Measurements from ENCODE around the gene HEATR5B.
"Not testable (repeated sequence)": the region's sequence is repeated elsewhere in the genome, so short reads cannot be mapped to it uniquely, and the experiment has no call there.

Gene HEATR5B

GRCh38 chr2:37061013-37061711 lies 23.0 kb downstream of the HEATR5B start:
- no peak for DNase-seq

- no peak for DNase-seq
Observed at GRCh38 chr2:37060446-37060845, 23.7 kb downstream of the HEATR5B start.

- no peak for DNase-seq
Observed at GRCh38 chr2:37059841-37060240, 24.3 kb downstream of the HEATR5B start.

GRCh38 chr2:37052600-37053332 lies 31.4 kb downstream of the HEATR5B start:
- DNase-seq = no peak

- DNase-seq = no peak
Observed at GRCh38 chr2:37039580-37039979, 44.6 kb downstream of the HEATR5B start.

- DNase-seq = no peak
Observed at GRCh38 chr2:37037771-37038170, 46.4 kb downstream of the HEATR5B start.

- DNase-seq = no peak
Observed at GRCh38 chr2:37029758-37030157, 54.4 kb downstream of the HEATR5B start.

- no peak for DNase-seq
Observed at GRCh38 chr2:37026050-37026449, 58.1 kb downstream of the HEATR5B start.

GRCh38 chr2:37020887-37021796 lies 63.0 kb downstream of the HEATR5B start:
- no peak for DNase-seq

GRCh38 chr2:37020212-37020886 lies 63.8 kb downstream of the HEATR5B start:
- no peak for DNase-seq

- no peak for DNase-seq
Observed at GRCh38 chr2:37013315-37013641, 70.9 kb downstream of the HEATR5B start.

- DNase-seq = no peak
Observed at GRCh38 chr2:37011130-37011529, 73.0 kb downstream of the HEATR5B start.

GRCh38 chr2:37005118-37005868 lies 78.9 kb downstream of the HEATR5B start:
- no peak for DNase-seq

- DNase-seq = no peak
Observed at GRCh38 chr2:37000988-37001556, 83.1 kb downstream of the HEATR5B start.

- DNase-seq = no peak
Observed at GRCh38 chr2:37000318-37000717, 83.9 kb downstream of the HEATR5B start.

GRCh38 chr2:36999416-36999815 lies 84.8 kb downstream of the HEATR5B start:
- DNase-seq = not testable (repeated sequence)

- no peak for DNase-seq
Observed at GRCh38 chr2:36993841-36994620, 90.1 kb downstream of the HEATR5B start.

- no peak for DNase-seq
Observed at GRCh38 chr2:36988008-36988407, 96.2 kb downstream of the HEATR5B start.

GRCh38 chr2:36982467-36982866 lies 101.7 kb downstream of the HEATR5B start:
- no peak for DNase-seq

GRCh38 chr2:36981911-36982310 lies 102.3 kb downstream of the HEATR5B start:
- no peak for DNase-seq

- DNase-seq = not testable (repeated sequence)
Observed at GRCh38 chr2:36979007-36979406, 105.2 kb downstream of the HEATR5B start.
